DOHH2 (cell line): ENCODE results near the gene TTC28.

Source experiments
- H3F3A ChIP-seq: fragments of 200-600 bp; sonication (generic), shearing (Covaris generic); 2 replicates; pipeline ENCODE4 v1.6.0; 2016; ENCODE audit warnings: antibody characterized with exemption, mild to moderate bottlenecking; ENCODE audit not compliant: control insufficient read depth, insufficient read depth
- H3K27ac ChIP-seq: fragments of 200-600 bp; sonication (generic); 2 replicates; pipeline ENCODE4 v1.5.1; 2014; ENCODE audit warnings: low read depth, mild to moderate bottlenecking, low read length, moderate library complexity
- H3K27me3 ChIP-seq: fragments of 200-600 bp; sonication (generic); 2 replicates; pipeline ENCODE4 v1.6.1; 2014; ENCODE audit warnings: mild to moderate bottlenecking, low read length, mixed read lengths; ENCODE audit not compliant: control insufficient read depth
- H3K36me3 ChIP-seq: fragments of 200-600 bp; sonication (generic); 2 replicates; pipeline ENCODE4 v1.6.1; 2014; ENCODE audit warnings: mild to moderate bottlenecking, low read length, moderate library complexity, mixed read lengths; ENCODE audit not compliant: control insufficient read depth
- H3K4me1 ChIP-seq: fragments of 200-600 bp; sonication (generic); 2 replicates; pipeline ENCODE4 v1.6.1; 2014; ENCODE audit warnings: mild to moderate bottlenecking, low read length, mixed read lengths; ENCODE audit not compliant: control insufficient read depth
- H3K4me2 ChIP-seq: fragments of 200-600 bp; sonication (generic); 2 replicates; pipeline ENCODE4 v1.6.0; 2014; ENCODE audit warnings: mild to moderate bottlenecking, low read length, moderate library complexity
- H3K4me3 ChIP-seq: fragments of 200-600 bp; sonication (generic); 2 replicates; pipeline ENCODE4 v1.5.1; 2014; ENCODE audit warnings: mild to moderate bottlenecking, low read length, mixed read lengths
- H3K79me2 ChIP-seq: fragments of 200-600 bp; sonication (generic); 2 replicates; pipeline ENCODE4 v1.6.1; 2014; ENCODE audit warnings: mild to moderate bottlenecking, low read length, mixed read lengths; ENCODE audit not compliant: control insufficient read depth
- H3K9me2 ChIP-seq: fragments of 200-600 bp; sonication (generic); replicated peaks from 2 replicates; pipeline ENCODE4 v1.6.1; 2014; ENCODE audit warnings: mild to moderate bottlenecking, low read length, mixed read lengths; ENCODE audit not compliant: control insufficient read depth
- H3K9me3 ChIP-seq: fragments of 200-600 bp; sonication (generic); 2 replicates; pipeline ENCODE4 v1.6.1; 2014; ENCODE audit warnings: antibody characterized with exemption, low read length, mixed read lengths; ENCODE audit not compliant: control insufficient read depth, insufficient read depth
- H4K20me1 ChIP-seq: fragments of 200-600 bp; sonication (generic); 2 replicates; pipeline ENCODE4 v1.6.0; 2014; ENCODE audit warnings: low read depth, mild to moderate bottlenecking, antibody characterized with exemption, low read length, moderate library complexity; ENCODE audit not compliant: control insufficient read depth, insufficient read depth
- EZH2phosphoT487 ChIP-seq: fragments of 200-600 bp; sonication (generic); IDR thresholded peaks from 2 replicates; pipeline ENCODE4 v1.6.1; 2017; ENCODE audit warnings: borderline replicate concordance, mild to moderate bottlenecking, antibody characterized with exemption, low read length, moderate library complexity, mixed read lengths
- TF ChIP-seq, protein P1 (sequence below): fragments of 200-600 bp; sonication (generic); IDR thresholded peaks from one replicate; pipeline ENCODE4 v1.5.1; 2014; ENCODE audit warnings: antibody characterized with exemption, mild to moderate bottlenecking, low read depth, low read length; ENCODE audit not compliant: poor library complexity, severe bottlenecking

The TTC28 gene

DNA sequence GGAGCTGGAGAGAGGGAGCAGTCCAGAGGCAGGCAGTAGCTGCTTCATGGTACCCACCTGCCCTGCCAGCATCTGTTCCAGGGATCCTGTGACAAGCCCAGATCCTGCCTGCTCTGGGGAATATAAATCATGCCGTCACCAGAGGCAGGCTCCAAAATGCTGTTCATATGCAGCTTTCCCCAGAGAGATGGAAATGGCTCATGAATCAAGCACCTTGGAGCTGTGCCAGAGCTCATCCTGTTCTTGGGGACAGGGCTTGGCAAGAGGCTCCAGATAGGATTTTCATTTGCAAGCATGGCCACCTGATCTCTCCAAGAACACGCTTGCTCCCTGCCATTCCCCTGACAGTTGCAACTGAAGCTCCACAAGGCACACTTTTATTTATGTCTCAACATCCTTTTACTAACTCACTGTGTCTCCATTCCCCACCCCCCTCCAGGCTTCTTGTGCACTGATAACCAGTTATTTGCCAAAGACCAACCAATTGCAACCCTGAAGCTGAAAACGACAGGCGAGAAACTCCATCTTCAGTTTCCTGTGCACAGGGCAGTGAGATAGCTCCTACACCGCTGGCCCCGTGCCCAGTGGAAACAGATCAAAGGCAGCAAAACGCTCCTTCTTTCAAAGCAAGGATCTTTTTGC, 644.8 kb downstream of the TTC28 start:
- no peaks in the 10 kb centered on the region for H4K20me1 ChIP-seq
- H3F3A ChIP-seq: no peaks in the 10 kb centered on the region
- TF ChIP-seq, protein P1, sequence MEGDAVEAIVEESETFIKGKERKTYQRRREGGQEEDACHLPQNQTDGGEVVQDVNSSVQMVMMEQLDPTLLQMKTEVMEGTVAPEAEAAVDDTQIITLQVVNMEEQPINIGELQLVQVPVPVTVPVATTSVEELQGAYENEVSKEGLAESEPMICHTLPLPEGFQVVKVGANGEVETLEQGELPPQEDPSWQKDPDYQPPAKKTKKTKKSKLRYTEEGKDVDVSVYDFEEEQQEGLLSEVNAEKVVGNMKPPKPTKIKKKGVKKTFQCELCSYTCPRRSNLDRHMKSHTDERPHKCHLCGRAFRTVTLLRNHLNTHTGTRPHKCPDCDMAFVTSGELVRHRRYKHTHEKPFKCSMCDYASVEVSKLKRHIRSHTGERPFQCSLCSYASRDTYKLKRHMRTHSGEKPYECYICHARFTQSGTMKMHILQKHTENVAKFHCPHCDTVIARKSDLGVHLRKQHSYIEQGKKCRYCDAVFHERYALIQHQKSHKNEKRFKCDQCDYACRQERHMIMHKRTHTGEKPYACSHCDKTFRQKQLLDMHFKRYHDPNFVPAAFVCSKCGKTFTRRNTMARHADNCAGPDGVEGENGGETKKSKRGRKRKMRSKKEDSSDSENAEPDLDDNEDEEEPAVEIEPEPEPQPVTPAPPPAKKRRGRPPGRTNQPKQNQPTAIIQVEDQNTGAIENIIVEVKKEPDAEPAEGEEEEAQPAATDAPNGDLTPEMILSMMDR: no peak
- no peak for TF ChIP-seq EZH2phosphoT487
- H3K4me1 ChIP-seq: no peaks in the 10 kb centered on the region
- no peaks in the 10 kb centered on the region for H3K79me2 ChIP-seq
- no peak overlapping the region for H3K4me2 ChIP-seq
- H3K36me3 ChIP-seq: no peaks in the 10 kb centered on the region
- no peak overlapping the region for H3K27ac ChIP-seq
- H3K27me3 ChIP-seq: no peaks in the 10 kb centered on the region; the same call in 1 of the 2 replicates
- H3K9me3 ChIP-seq: no peaks in the 10 kb centered on the region
- H3K9me2 ChIP-seq: no peaks in the 10 kb centered on the region
- no peak overlapping the region for H3K4me3 ChIP-seq

DNA sequence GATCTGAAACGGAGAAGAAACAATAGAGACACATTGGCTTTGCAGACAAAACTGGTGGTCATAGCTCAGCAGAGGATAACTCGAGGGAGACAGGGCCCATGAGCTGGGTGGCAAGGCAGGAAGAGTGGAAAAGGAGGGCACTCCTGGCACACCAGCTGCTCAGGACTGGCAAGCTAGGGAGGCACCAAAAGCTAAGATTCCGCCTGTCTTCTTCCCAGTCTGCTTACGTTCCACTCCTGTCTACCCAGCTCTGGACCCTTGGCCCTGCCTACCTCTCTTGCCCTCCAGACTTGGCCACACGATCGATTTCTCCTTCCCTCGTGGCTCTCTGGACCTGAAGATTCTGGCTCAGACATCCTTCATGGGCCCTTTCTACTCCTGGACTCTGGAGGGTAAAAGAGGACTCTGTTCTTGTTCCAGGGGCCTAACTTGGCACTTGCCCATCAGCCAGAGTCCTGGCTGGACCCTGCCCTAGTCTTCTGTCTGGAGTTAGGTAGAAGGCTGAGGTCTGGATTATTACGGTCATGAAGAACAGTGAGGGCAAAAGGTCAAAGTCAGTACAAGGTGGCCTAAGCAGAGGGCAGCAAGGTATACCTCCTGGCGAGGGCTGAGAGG, 645.4 kb downstream of the TTC28 start:
- Histone ChIP-seq H3K4me3 (no peak overlapping the region), H3K79me2 (no peaks in the 10 kb centered on the region), H3K4me1 (no peaks in the 10 kb centered on the region), H3K9me3 (no peaks in the 10 kb centered on the region), H3F3A (no peaks in the 10 kb centered on the region), H3K9me2 (no peaks in the 10 kb centered on the region), H3K27ac (no peak overlapping the region), H3K4me2 (no peak overlapping the region), H3K27me3 (no peaks in the 10 kb centered on the region; the same call in 1 of the 2 replicates), H4K20me1 (no peaks in the 10 kb centered on the region), H3K36me3 (no peaks in the 10 kb centered on the region)
- TF ChIP-seq EZH2phosphoT487: no peak
- TF ChIP-seq, protein P1: no peak

DNA sequence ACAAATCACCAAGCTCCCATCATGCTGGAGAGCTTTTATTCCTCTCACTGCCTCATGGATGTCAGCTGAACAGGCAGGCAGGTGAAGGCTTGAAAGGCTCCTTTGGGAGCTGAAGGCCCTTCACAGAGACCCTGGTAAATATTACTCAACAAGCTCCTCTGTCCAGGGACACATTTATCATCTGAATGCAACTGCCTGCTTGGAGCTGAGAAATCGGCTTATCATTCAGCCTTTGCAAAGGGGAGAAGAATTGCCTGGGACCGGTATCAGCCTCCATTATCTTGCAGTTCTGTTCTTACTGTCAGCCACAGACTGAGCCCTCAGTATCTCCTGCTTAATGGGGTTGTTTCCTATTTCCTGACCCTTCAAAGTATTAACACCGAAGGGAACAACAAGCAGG, 646.8 kb downstream of the TTC28 start:
- Histone ChIP-seq H3K79me2 (no peaks in the 10 kb centered on the region), H4K20me1 (no peaks in the 10 kb centered on the region), H3K27me3 (no peaks in the 10 kb centered on the region; the same call in 1 of the 2 replicates), H3K27ac (no peak overlapping the region), H3K36me3 (no peaks in the 10 kb centered on the region), H3F3A (no peaks in the 10 kb centered on the region), H3K9me2 (no peaks in the 10 kb centered on the region), H3K4me1 (no peaks in the 10 kb centered on the region), H3K9me3 (no peaks in the 10 kb centered on the region), H3K4me2 (no peak overlapping the region), H3K4me3 (no peak overlapping the region)
- TF ChIP-seq, protein P1: no peak
- no peak for TF ChIP-seq EZH2phosphoT487
